HG02798 (cell line): ENCODE results near the gene CUEDC2.
A peak's percentile ranks its signal among the peaks of the same experiment; 100 is the strongest.
"Not testable (repeated sequence)": the region's sequence is repeated elsewhere in the genome, so short reads cannot be mapped to it uniquely, and the experiment has no call there.

Experiments
- ATAC-seq: cut with Tn5 transposase; IDR thresholded peaks from one replicate; pipeline ENCODE4 v1.9.1; 2021; ENCODE audit warnings: mild to moderate bottlenecking; ENCODE audit not compliant: unreplicated experiment, poor library complexity

CUEDC2 gene

DNA sequence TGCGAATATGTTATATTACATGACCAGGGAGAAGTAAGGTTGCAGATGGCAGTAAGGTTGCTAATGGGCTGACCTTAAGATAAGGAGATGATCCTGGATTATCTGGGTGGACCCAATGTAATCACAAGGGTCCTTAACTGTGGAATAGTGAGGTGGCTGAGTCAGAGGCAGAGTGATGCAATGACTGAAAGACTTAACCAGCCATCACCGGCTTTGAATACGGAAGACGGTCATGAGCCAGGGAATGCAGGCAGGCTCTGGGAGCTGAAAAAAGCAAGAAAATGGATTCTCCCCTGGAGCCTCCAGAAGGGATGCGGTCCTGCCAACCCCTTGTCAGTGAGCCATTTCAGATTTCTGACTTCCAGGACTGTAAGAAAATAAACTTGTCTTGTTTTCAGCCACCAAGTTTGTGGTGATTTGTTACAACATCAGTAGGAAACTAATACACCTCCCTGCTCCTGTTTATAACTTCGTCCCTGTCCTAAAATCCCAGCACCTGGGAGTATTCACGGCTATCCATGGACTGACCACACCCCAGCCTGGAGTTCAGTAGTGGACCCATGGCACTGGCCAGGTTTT, 23.6 kb upstream of the CUEDC2 start:
- ATAC-seq: no peak

DNA sequence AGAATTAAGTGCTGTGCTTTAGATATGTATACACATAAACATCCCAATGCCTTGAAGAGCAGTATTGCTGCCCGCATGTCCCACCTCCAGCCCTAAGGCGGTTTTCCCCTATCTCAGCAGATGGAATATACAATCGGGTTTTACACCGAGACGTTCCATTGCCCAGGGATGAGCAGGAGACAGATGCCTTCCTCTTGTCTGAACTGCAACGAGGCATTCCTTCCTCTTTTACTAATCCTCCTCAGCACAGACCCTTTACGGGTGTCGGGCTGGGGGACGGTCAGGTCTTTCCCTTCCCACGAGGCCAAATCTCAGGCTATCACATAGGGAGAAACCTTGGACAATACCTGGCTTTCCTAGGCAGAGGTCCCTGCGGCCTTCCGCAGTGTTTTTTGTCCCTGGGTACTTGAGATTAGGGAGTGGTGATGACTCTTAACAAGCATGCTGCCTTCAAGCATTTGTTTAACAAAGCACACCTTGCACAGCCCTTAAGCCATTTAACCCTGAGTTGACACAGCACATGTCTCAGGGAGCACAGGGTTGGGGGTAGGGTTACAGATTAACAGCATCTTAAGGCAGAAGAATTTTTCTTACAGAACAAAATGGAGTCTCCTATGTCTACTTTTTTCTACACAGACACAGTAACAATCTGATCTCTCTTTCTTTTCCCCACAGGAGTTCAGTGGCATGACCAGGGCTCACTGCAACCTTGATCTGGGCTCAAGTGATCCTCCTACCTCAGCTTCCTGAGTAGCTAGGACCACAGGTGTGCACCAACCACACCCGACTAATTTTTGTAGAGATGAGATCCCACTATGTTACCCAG, 22.5 kb upstream of the CUEDC2 start:
- ATAC-seq: not testable (repeated sequence)

- no peak for ATAC-seq
Observed at GRCh38 chr10:102453502-102453901, 21.1 kb upstream of the CUEDC2 start.

DNA sequence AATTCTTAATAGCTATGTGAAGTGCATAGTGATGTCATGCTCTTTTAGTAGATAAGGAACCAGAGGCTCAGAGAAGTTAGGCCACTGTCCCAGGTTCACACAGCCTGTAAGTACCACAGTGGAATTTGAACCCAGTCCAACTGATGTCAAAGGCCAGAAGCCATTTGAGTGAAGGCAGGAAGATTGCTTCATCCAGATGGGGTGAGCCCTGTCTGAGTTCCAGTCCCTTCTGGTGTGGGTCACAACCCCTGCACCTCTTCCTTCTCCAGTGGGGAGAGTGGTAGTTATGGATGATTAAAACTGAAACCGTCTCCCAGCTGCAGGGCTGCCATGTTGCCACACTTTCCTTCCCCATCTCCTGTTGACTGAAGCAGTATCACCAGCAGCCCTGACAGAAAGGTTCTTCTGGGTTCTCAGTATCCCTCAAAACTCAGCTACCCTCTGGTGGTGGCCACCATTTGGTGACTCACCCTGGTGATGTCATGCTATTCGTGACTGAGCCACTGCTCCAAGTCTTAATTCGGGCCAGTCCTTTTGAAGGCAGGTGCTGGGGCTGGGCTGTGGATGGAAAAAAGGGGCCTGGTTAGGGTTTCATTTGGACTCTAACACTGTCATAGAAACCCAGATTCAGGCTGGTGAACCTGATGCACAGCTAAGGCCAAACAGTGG, 20.4 kb upstream of the CUEDC2 start:
- ATAC-seq: no peak

GRCh38 chr10:102451105-102451969, 19.0 kb upstream of the CUEDC2 start, which contains the start of gene C10orf95:
C10orf95 (minus strand) TSS chr10:102451543; CDS start chr10:102451093, 450 bp downstream.
- no peak for ATAC-seq

- ATAC-seq: peak; percentile 81
Observed at GRCh38 chr10:102450374-102451104, 18.2 kb upstream of the CUEDC2 start.

DNA sequence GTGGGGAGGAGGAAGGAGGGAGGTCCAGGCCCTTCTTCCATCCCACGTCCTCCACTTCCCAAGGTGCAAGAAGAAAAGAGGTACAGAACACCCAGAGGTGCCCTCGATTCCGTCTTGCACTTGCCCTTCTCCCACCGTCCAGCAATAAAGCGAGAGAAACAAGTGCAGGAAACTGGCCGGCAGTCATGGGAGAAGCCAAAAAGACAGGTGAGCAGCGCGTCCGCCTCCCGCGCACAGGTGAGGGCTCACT, 17.7 kb upstream of the CUEDC2 start:
- peak; percentile 2 for ATAC-seq

DNA sequence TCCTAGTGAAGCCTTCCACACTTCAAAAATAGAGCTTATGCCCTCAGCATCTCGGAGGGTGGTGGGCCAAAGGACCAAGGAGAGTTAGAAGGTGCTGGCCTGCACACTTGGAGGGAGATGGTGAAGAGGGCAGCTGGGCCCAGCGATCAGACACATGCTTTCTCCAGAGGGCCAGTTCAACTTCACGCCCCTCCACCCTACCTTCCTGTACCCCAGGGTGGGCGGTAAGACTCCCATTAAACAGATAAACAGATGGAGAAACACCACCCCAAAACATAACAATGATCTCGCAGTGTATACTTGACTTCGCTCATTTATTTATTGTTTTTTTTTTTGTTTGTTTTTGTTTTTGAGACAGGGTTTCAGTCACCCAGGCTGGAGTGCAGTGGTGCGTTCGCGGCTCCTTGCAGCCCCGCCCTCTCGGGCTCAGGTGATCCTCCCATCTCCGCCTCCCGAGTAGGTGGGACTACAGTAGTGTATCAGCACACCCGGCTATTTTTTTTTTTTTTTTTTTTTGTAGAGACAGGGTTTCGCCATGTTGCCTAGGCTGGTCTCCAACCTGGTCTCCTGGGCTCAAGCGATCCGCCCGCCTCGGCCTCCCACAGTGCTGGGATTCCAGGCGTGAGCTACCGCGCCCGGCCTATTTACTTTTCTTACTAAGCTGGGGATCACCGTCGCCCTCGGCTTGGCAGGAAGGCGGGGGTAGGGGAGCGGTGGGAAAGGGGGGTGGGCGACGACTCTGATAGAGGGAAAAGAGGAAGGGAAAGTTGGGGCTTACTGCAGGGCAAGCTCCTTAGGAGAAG, 17.1 kb upstream of the CUEDC2 start:
- ATAC-seq: peak; percentile 50

- ATAC-seq: no peak
Observed at GRCh38 chr10:102444851-102445250, 12.5 kb upstream of the CUEDC2 start.

DNA sequence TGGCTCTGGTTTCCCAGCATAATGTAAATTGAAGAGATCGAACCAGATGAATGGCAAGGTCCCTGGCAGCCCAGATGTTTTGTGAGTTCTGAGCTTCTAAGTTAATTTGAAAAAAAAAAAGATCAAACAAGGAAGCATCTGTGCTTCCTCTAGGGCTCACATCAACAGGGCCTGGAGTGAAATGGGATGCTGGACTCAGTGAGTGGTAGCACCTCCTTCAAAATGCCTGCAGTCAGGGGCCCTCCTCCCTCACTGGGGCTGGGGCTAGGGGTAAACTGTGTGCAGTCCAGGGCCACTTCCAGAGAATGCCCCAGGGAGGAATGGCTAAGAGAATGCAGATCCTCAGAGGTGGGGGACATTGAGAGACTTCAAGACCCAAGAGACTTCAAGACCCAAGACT, 6.0 kb upstream of the CUEDC2 start:
- no peak for ATAC-seq

DNA sequence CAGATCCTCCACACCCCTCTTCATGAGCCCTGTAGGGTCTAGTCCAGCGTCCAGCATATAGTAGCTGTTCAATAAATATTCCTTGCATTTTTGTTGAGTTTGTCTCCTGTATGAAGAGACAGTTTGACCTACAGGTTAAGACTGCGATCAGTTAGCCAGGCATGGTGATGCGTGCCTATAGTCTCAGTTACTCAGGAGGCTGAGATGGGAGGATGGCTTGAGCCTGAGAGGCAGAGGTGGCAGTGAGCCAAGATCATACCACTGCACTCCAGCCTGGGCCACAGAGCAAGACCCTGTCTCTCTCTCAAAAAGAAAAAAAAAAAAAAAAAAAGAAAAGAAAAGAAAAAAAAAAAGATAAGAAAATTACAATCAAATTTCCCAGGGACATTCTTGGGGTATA, 5.1 kb upstream of the CUEDC2 start:
- no peak for ATAC-seq

GRCh38 chr10:102436312-102436711, 3.9 kb upstream of the CUEDC2 start:
- ATAC-seq: no peak

DNA sequence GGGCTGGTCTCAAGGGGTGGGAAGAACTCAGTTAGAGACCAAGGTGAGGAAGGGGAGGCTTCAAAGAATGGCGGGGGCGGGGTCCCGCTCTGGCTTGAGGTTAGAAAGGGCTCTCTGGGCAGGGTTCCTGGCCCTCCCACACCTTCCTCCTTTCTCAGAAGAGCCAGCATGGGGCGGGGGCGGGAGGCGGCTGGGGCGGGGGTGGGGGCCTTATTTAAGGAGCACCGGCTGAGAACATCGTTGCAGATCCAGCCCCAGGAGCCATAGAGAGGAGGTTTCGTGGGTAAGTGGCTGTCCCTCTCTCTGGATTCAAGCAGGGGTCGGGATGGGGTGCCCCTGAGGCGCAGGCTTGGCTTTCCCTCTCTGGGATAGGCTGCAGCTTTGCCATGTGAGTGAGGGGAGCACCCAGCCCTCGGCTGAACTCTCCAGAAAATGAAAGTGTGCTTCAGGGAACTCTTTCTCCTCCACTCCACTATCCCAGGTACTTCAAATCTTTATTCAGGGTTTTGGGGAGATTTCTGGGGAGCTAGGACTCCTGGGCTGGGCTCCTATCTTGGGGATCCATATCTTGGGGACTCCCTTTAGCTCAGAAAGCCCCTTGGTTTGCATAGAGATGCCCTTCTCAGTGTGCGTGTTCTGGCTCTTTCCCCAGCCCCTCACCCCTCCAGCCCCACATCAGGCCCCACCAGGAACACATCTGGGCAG, 3.3 kb upstream of the CUEDC2 start:
- no peak for ATAC-seq

DNA sequence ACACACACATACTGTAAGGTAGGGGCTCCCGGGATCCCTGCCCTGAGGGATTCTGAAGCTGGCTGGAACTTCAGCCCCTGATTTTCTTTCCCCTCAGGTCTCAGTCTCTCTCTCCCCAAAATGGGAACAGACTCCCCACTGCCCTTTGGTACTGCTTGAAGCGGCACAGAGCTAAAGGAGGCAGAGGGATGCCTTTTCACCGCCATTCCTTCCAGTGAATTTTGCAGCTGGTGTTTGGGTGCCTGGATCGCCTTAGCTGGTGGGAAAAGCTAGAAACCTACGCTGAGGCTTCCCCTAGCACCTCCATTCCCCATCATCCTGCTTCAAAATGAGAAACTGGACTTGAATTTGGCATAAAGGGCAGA, 2.7 kb upstream of the CUEDC2 start:
- ATAC-seq: no peak

DNA sequence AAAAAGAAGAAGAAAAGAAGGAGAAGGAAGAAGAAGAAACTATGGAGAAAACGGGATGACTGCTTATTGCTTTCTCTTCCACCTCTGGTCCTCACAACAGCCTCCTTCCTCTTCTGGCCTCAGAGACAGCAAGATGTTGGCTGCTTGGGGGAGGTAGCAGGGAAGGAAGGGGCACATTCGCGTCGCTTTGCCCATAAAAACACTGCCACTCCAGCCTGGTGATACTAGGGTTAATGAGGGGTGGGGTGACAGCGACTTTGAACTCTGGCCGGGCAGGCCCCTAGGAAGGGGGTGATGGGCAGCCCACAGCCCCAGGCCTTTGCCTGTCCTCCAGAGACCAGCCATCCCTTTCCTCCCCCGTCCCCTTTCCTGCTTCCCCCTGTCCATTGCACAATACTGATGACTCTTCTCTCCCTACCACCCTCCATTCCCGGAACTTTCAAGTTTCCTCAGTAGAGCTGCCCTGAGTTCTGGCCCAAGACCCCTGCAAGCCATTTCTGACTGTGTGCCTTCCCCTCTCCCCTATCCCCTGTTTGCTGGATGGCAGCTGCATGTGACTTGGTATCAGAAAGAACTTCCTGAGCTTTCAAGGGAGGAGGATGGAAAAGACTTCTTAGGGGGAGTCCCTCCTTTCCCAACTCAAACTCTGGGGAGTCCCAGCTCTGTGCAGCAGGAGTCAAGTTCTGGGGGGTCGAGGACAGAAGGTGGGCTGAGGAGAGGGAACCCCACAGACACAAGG, 2.2 kb upstream of the CUEDC2 start:
- ATAC-seq: no peak

GRCh38 chr10:102433619-102434046, 1.3 kb upstream of the CUEDC2 start:
- ATAC-seq: no peak

DNA sequence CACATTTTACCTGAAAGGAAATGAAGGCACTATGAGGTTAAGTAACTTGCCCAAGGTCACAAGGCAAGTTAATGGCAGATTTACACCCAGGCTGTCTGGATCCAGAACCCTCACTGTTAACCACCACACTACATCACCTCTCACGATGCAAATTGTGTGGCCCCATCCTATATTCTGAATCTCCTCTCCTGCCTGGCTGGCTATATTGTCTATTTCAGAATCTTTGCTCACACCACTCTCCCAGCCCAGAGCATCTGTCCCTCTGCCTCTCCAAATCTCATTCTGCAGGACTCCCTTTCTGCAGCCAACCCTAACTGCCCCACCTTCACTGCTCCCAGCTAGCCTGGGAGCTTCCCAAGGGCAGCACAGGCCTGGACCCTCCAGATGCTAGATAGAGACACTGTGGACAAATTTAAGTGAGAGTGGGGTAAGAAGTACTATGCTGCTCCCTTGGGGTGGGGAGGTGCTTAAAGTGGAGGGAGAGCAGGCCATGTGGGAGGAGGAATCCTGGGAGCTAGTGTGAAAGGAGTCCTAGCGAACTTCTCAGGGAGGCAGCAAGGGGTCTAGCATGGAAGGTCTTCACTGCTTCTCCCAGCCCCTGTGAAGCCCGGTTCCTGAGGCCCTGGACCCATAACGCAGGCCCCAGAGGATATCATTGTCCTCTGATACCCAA, 786 bp downstream of the CUEDC2 start:
- no peak for ATAC-seq

DNA sequence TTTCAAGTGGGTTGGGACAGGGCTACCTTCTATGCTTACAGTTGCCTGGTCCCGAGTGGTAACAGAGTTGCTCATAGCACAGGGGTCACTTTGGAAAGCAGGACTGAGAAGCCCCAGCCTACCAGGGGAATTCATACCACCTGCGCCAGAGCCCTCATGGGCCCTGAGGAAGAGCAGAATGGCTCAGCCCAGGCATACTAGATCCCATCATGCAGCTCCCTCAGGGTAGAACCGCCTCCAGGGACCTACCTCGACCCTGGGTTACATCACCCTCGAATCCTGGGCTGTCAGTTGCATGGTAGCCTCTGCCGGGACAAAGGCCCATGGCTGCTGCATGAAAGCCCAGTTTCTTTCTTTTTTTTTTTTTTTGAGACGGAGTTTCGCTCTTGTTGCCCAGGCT, 2.9 kb downstream of the CUEDC2 start:
- no peak for ATAC-seq
